Measurements from ENCODE around the gene LGALS1.

- TF ChIP-seq CTCF (IDR thresholded peaks at IDR 0.05; ENCODE audit: poor library complexity) (no peak), EZH2phosphoT487 (IDR thresholded peaks at IDR 0.05; ENCODE audit: low read depth, severe bottlenecking, unreplicated experiment) (no peak)
These were observed 40.3 kb upstream of the LGALS1 start for GRCh38 chr22:37635157-37635556.

All from hepatocyte (in vitro differentiated cells).